Fibroblast of the aortic adventitia (primary cell): ENCODE data around the gene MICU1. TPM values are rescaled to one million over a fixed set of nuclear protein-coding genes. Genes with fewer than 3 reads are reported as not detected.
A peak's percentile ranks its signal among the peaks of the same experiment; 100 is the strongest.

Experiments used
- DNase-seq: peaks from one replicate; pipeline ENCODE4 v3.0.0-alpha.2; 2010; ENCODE audit warnings: low read depth
- H3K4me3 ChIP-seq: 2 replicates; pipeline ENCODE4 v1.5.1; 2011; ENCODE audit warnings: low read depth, mild to moderate bottlenecking, control low read depth, low read length, moderate library complexity
- total RNA-seq: library from RNA; depleted of rRNA; stranded (reverse); fragments of >200 nt; gene quantifications from 2 replicates; pipeline ENCODE4 v1.2.3, GENCODE V29; 2012; ENCODE audit warnings: low replicate concordance
- TF ChIP-seq, protein P1 (sequence below): IDR thresholded peaks from 2 replicates; pipeline ENCODE4 v1.5.1; 2011; ENCODE audit warnings: mild to moderate bottlenecking, low read length, control low read depth, inconsistent platforms; ENCODE audit not compliant: insufficient read depth

MICU1 gene
- total RNA-seq, 1 donor, result 58.3 TPM

DNA sequence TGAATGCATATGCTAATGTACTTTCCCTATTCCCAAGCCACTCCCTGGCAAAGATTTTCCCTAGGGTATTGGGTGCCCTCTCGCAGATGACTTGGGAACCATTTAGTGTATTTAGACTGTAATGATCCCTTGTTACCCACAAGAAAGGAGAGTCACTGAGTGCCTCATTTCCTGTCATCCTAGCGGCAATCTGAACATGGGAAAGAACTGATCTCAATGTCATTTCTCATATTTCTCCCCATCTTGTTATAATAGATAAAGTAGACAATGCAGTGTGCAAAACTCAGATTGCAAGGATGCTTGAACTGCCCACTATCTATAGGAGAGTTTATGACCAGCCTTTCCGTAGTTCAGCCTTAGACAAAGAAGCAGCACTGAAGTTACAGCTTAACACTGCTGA is 123.3 kb downstream of the MICU1 start:
- no peak overlapping the region for H3K4me3 ChIP-seq
- DNase-seq, result no peak
- TF ChIP-seq, protein P1, sequence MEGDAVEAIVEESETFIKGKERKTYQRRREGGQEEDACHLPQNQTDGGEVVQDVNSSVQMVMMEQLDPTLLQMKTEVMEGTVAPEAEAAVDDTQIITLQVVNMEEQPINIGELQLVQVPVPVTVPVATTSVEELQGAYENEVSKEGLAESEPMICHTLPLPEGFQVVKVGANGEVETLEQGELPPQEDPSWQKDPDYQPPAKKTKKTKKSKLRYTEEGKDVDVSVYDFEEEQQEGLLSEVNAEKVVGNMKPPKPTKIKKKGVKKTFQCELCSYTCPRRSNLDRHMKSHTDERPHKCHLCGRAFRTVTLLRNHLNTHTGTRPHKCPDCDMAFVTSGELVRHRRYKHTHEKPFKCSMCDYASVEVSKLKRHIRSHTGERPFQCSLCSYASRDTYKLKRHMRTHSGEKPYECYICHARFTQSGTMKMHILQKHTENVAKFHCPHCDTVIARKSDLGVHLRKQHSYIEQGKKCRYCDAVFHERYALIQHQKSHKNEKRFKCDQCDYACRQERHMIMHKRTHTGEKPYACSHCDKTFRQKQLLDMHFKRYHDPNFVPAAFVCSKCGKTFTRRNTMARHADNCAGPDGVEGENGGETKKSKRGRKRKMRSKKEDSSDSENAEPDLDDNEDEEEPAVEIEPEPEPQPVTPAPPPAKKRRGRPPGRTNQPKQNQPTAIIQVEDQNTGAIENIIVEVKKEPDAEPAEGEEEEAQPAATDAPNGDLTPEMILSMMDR, result no peak

DNA sequence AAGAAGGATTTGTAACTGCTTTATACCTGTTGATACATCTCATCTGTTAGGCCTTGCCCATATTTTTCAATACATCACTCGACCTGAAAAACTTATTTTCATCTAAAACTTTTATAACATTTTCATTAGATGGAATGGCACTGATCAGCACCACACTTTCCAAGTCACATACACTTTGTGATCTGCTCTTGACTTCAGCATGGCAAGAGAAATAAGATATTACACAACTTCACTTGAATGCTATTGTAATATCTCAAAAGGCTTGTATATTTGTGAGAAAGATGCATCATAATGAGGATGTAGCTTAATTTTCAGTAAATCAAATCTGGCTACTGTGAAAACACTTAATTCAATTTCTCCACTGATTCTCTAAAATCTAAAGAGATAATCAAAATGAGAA is 126.2 kb downstream of the MICU1 start:
- H3K4me3 ChIP-seq, result no peak overlapping the region
- no peak for DNase-seq
- TF ChIP-seq, protein P1, result no peak

DNA sequence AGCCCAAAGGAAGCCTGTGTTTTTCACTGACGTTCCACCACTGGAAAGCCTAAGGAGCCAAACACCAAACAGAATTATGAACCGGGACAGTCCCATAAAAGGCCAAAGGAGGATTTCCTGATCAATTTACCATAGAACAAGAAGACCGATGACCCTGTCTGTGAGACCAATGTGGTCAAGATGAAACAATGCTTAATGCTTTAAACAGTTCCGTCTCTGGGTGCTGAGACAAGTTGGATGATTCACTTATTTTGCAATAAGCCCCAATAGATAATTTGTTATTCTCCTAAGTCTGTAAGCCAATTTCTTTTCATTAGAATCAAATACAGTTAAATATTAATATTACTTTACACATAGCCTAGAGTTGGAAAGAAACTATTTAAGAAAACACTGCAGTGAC is 134.9 kb downstream of the MICU1 start:
- H3K4me3 ChIP-seq, result no peak overlapping the region
- TF ChIP-seq, protein P1, result no peak
- peak; percentile 30 for DNase-seq

DNA sequence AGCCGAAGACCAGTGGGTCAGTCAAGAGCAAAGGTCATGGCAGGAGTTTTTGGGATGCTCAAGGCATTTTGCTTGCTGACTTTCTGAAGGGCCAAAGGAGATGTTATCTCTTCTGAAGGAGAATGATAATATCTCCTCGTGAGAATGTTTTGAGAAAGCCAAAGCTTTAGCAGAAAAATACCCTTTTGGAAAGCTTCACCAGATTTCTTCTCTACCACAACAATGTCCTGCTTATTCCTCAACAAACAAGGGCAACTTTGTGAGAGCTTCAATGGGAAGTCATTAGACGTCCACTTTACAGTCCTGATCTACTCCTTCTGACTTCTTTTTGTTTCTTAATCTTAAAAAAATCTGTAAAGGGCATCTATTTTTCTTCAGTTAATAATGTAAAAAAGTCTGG is 138.4 kb downstream of the MICU1 start:
- TF ChIP-seq, protein P1, result no peak
- no peak overlapping the region for H3K4me3 ChIP-seq
- no peak for DNase-seq

DNA sequence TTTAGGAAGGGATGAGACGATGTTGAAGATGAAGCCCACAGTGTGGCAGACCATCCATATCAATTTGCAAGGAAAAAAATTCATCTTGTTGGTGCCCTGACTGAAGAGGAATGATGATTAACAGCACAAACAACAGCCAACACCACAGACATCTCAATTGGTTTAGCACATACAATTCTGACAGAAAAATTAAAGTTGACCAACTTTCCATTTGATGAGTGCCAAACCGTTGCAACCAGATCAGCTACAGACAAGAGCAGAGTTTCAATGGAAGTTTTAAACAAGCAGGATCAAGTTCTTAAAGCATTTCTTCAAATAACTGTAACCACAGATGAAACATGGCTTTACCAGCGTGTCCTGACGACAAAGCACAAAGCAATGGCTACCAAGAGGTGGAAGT is 138.8 kb downstream of the MICU1 start:
- DNase-seq, result no peak
- TF ChIP-seq, protein P1, result no peak
- H3K4me3 ChIP-seq, result no peak overlapping the region

DNA sequence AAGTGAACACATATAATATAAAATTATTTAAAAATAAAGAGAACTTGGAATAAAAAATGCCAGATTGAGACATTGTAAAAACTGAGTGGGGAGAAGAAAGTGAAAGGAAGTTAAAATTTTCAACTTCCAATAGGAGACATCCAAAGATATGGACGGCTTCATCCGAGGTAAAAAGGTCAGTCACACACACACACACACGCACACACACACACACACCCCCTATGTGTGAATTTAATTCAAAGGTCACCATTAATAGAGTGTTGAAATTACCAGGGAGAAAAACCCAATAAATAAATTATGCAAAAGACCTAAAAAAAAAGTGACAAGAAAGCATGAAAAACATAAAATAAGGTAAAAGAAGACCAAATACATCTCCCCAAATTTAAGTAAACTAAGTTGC is 140.2 kb downstream of the MICU1 start:
- no peak for DNase-seq
- TF ChIP-seq, protein P1, result no peak
- no peak overlapping the region for H3K4me3 ChIP-seq

DNA sequence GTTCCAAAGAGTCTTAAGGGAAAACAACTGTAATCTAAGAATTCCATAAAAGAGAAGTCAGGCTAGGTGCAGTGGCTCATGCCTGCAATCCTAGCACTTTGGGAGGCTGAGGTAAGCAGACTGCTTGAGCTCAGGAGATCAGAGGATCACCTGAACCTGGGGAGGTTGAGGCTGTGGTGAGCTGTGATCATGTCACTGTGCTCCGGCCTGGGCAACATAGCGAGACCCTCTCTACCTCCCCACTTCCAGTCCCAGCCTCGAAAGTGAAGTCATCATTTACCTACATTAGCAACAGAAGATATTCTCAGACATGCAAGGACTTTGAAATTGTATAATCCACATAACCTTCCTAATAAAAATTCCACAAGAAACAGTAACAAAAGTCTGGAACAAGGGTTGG is 141.4 kb downstream of the MICU1 start:
- TF ChIP-seq, protein P1, result no peak
- no peak overlapping the region for H3K4me3 ChIP-seq
- no peak for DNase-seq
